Heart right ventricle (tissue), 16 donors: ENCODE data around the gene THSD4. TPM values are rescaled to one million over a fixed set of nuclear protein-coding genes. Genes with fewer than 3 reads are reported as not detected.
"Not testable (repeated sequence)": the region's sequence is repeated elsewhere in the genome, so short reads cannot be mapped to it uniquely, and the experiment has no call there.

Source experiments
- ATAC-seq, 8 donors: fragments of 200-7000 bp; cut with Tn5 transposase; one replicate each; pipeline ENCODE4 v1.9.1; 2020; ENCODE audit warnings: mild to moderate bottlenecking in 8 of 8, moderate library complexity in 8 of 8, moderate number of reproducible peaks in 1 of 8
- DNase-seq, 2 donors: peaks; one replicate each; pipeline ENCODE4 v3.0.0-alpha.2; 2020
- H3K27ac ChIP-seq, 10 donors: fragments of 200-600 bp; sonication (generic) in 2 of 10; one replicate each; pipeline versions ENCODE4 v1.5.0 to v1.8.0; 2020 to 2022; ENCODE audit warnings: mild to moderate bottlenecking in 3 of 10
- H3K27me3 ChIP-seq, 7 donors: fragments of 200-600 bp; one replicate each; pipeline ENCODE4 v1.8.0; 2021 to 2022; ENCODE audit warnings: mild to moderate bottlenecking in 2 of 7
- H3K36me3 ChIP-seq, 9 donors: fragments of 200-600 bp; sonication (generic) in 1 of 9; one replicate each; pipeline versions ENCODE4 v1.5.0 to v1.8.0; 2020 to 2022; ENCODE audit warnings: mild to moderate bottlenecking in 2 of 9
- H3K4me1 ChIP-seq, 9 donors: fragments of 200-600 bp; sonication (generic) in 1 of 9; one replicate each; pipeline versions ENCODE4 v1.5.0 to v1.8.0; 2020 to 2022; ENCODE audit warnings: mild to moderate bottlenecking in 4 of 9
- H3K4me3 ChIP-seq, 10 donors: fragments of 200-600 bp; sonication (generic) in 2 of 10; one replicate each; pipeline versions ENCODE4 v1.5.0 to v1.8.0; 2020 to 2022; ENCODE audit warnings: mild to moderate bottlenecking in 7 of 10, moderate library complexity in 2 of 10
- H3K9me3 ChIP-seq, 11 donors: fragments of 200-600 bp in 10 of 11; sonication (generic) in 2 of 11; one replicate each; pipeline versions ENCODE4 v1.5.0 to v1.8.0; 2013 to 2022; ENCODE audit warnings: mild to moderate bottlenecking in 2 of 11, control low read depth in 1 of 11, moderate library complexity in 1 of 11
- CTCF ChIP-seq, 9 donors: fragments of 200-600 bp; sonication (generic) in 2 of 9; IDR thresholded peaks; one replicate each; pipeline versions ENCODE4 v1.5.0 to v1.8.0; 2021 to 2022; ENCODE audit warnings: antibody characterized with exemption in 9 of 9, mild to moderate bottlenecking in 5 of 9, moderate library complexity in 1 of 9
- WGBS, 2 donors: extraction: QIAGEN DNeasy Blood & Tissue Kit; methylation state at CpG; one replicate each; pipeline ENCODE4 v1.1.7; 2013; ENCODE audit warnings: inconsistent platforms in 1 of 2; 5-methylcytosine and 5-hydroxymethylcytosine counted together
- intact Hi-C, 10 donors: fragments of 100-400 bp; cut with DNase I; formaldehyde crosslinking; loops; one replicate each; pipeline versions ENCODE4 v1.11.1 to v1.14.2; 2022
- polyA plus RNA-seq, 2 donors: library from polyadenylated mRNA; stranded (reverse); fragments of 200-250 nt; gene quantifications; one replicate each; pipeline ENCODE4 v1.2.3, GENCODE V29; 2013
- total RNA-seq, 10 donors: library from RNA; stranded (reverse); fragmentation: NEBNext Ultra II Directional in 3 of 10; extraction: Animal tissue kit (Norgen Biotek cat#: 25700) in 3 of 10; gene quantifications; one replicate each; pipeline versions ENCODE4 v1.2.1 to v1.2.4, GENCODE V29; 2021 to 2023
- donor health status: Arrhythmogenic right ventricular cardiomyopathy.
- donor health status: ischemic (EF 13 %, LVEDD 7.1; RV severe dilation, severe dysfunction).
- donor health status: healthy with polysubstance abuse.
- donor health status: DM: no; HTN: yes; CAD: no.
- donor health status: DM: no; HTN: no; CAD: no.
- donor health status: ischemic (EF 25% LVEDD 6.9; RV normal size, moderate dysfunction).
- donor health status: ischemic (EF 25% LVEDD 5.7; RV mildly dilated, moderate dysfunction).
- donor health status: healthy.
- donor health status: DM: yes; HTN: yes; CAD: no.
- donor health status: Ischemic cardiomyopathy.
- donor health status: ischemic (EF 35%, LVEDD 5.7; RV mildly dilated, moderate dysfunction).
- donor health status: nonischemic (EF 11% LVEDD 7.7; RV severe dilation, severe dysfunction).
- donor health status: DM: yes; HTN: yes; CAD: no.
- donor health status: PGD.
- donor health status: ischemic (EF 29% LVEDD 5.4; RV normal size, mild dysfunction).
- donor health status: nonischemic (EF 23%, LVEDD 6.1; RV moderate dilation, normal function).

The THSD4 gene
- total and polyA plus RNA-seq, 12 donors = 20.8 to 212 (median 139) TPM

- WGBS, 2 donors = 61 to 68% methylated on average over 2 of the region's 2 CpGs
Observed at GRCh38 chr15:71259866-71260265, 144.6 kb downstream of the THSD4 start.

GRCh38 chr15:71261418-71261817 lies 146.1 kb downstream of the THSD4 start:
- no peak for TF ChIP-seq CTCF (IDR thresholded peaks at IDR 0.05)
- Histone ChIP-seq H3K27ac (no peak overlapping the region), H3K36me3 (peaks cover 0 to 43% (median 0%) of the 10 kb centered on the region in 9 donors), H3K4me1 (peaks cover 0 to 4% (median 0%) of the 10 kb centered on the region in 9 donors), H3K9me3 (peaks cover 0 to 5% (median 0%) of the 10 kb centered on the region in 11 donors), H3K27me3 (no peaks in the 10 kb centered on the region), H3K4me3 (no peak overlapping the region)
- ATAC-seq (no peak), DNase-seq (no peak)
- WGBS, 2 donors = 78 to 85% methylated on average over 2 of the region's 2 CpGs
- intact Hi-C loops = no loop called here

More at GRCh38 chr15:71259866-71260265, 144.6 kb downstream of the THSD4 start:
- Histone ChIP-seq H3K9me3 (peaks cover 0 to 5% (median 0%) of the 10 kb centered on the region in 11 donors), H3K27me3 (no peaks in the 10 kb centered on the region), H3K4me3 (no peak overlapping the region), H3K36me3 (peaks cover 0 to 43% (median 0%) of the 10 kb centered on the region in 9 donors), H3K4me1 (peaks cover 0 to 10% (median 0%) of the 10 kb centered on the region in 9 donors), H3K27ac (no peak overlapping the region)
- ATAC-seq (no peak), DNase-seq (no peak)
- intact Hi-C loops = no loop called here
- TF ChIP-seq CTCF (IDR thresholded peaks at IDR 0.05) = no peak

- TF ChIP-seq CTCF (IDR thresholded peaks at IDR 0.05) = no peak
Observed at GRCh38 chr15:71261909-71262308, 146.6 kb downstream of the THSD4 start.

GRCh38 chr15:71262599-71262998 lies 147.3 kb downstream of the THSD4 start:
- H3K36me3 ChIP-seq = peaks cover 0 to 32% (median 0%) of the 10 kb centered on the region in 9 donors
- ATAC-seq = no peak
- intact Hi-C loops = no loop called here
- H3K4me1 ChIP-seq = peaks cover 0 to under 1% (median 0%) of the 10 kb centered on the region in 9 donors
- TF ChIP-seq CTCF (IDR thresholded peaks at IDR 0.05) = no peak
- no peak for DNase-seq
- 64 to 66% methylated on average over 3 of the region's 3 CpGs for WGBS, 2 donors
- H3K9me3 ChIP-seq = peaks cover 0 to 5% (median 0%) of the 10 kb centered on the region in 11 donors
- no peaks in the 10 kb centered on the region for H3K27me3 ChIP-seq
- no peak overlapping the region for H3K4me3 ChIP-seq
- no peak overlapping the region for H3K27ac ChIP-seq

More at GRCh38 chr15:71261909-71262308, 146.6 kb downstream of the THSD4 start:
- H3K27ac ChIP-seq = no peak overlapping the region
- DNase-seq (no peak), ATAC-seq (no peak)
- peaks cover 0 to 5% (median 0%) of the 10 kb centered on the region in 11 donors for H3K9me3 ChIP-seq
- WGBS, 2 donors = 39 to 51% methylated on average over 6 of the region's 6 CpGs
- peaks cover 0 to 39% (median 0%) of the 10 kb centered on the region in 9 donors for H3K36me3 ChIP-seq
- H3K4me1 ChIP-seq = peaks cover 0 to 4% (median 0%) of the 10 kb centered on the region in 9 donors
- intact Hi-C loops = no loop called here
- no peaks in the 10 kb centered on the region for H3K27me3 ChIP-seq
- no peak overlapping the region for H3K4me3 ChIP-seq

- intact Hi-C loops, H3K4me1 ChIP-seq, H3K27ac ChIP-seq, H3K27me3 ChIP-seq, DNase-seq, ATAC-seq, H3K9me3 ChIP-seq, H3K4me3 ChIP-seq: not testable (repeated sequence)
- H3K36me3 ChIP-seq = peaks cover 0 to 12% (median 0%) of the 10 kb centered on the region in 9 donors
- WGBS, 2 donors = 53 to 58% methylated on average over 11 of the region's 11 CpGs
Observed at GRCh38 chr15:71265606-71266005, 150.3 kb downstream of the THSD4 start.
